ENCODE measurements around the gene C5orf22. TPM values are rescaled to one million over a fixed set of nuclear protein-coding genes. Genes with fewer than 3 reads are reported as not detected.

C5orf22 gene
- total and polyA plus RNA-seq, 2 of the 13 experiments (the other 11 are each of a cell fraction or from before 2014, with no cell fraction given): 14.0 to 21.5 TPM

DNA sequence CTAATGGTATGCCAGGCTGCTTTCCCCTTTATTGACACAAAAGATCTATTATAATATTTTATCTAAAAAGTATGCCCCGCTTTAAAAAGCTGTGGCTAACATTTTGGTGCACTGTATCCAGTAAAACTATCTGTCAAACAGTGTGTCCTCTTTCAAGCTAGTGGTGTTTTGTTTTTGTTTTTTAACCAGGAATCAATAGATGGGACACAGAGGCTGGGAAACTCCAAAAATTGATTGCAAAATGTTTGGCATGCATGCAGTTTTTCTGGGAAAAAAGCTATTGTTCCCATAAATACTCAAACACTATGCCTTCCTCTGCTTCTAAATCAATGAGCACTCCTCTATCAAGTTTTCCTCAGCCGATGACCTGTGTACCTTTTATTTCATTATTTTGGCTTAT lies 72.5 kb downstream of the C5orf22 start:
- ATAC-seq: no peak
- POLR2A ChIA-PET: no interaction called here
- TF ChIP-seq ZNF256 (CRISPR knock-in tag; conservative IDR thresholded peaks at IDR 0.05) (no peak), CHD2 (IDR thresholded peaks at IDR 0.05; ENCODE audit: low read depth, low read length) (no peak), ZMYM4 (CRISPR knock-in tag; IDR thresholded peaks at IDR 0.05) (no peak), ATRX (CRISPR knock-in tag; IDR thresholded peaks at IDR 0.05; ENCODE audit: borderline replicate concordance) (no peak), TEAD3 (CRISPR knock-in tag; optimal IDR thresholded peaks at IDR 0.05; ENCODE audit: borderline replicate concordance) (no peak), NFE2 (CRISPR knock-in tag; IDR thresholded peaks at IDR 0.05) (no peak), ZNF629 (CRISPR knock-in tag; conservative IDR thresholded peaks at IDR 0.05) (no peak), HOXA3 (CRISPR knock-in tag; IDR thresholded peaks at IDR 0.05) (no peak)
- TF ChIP-seq, protein P1, sequence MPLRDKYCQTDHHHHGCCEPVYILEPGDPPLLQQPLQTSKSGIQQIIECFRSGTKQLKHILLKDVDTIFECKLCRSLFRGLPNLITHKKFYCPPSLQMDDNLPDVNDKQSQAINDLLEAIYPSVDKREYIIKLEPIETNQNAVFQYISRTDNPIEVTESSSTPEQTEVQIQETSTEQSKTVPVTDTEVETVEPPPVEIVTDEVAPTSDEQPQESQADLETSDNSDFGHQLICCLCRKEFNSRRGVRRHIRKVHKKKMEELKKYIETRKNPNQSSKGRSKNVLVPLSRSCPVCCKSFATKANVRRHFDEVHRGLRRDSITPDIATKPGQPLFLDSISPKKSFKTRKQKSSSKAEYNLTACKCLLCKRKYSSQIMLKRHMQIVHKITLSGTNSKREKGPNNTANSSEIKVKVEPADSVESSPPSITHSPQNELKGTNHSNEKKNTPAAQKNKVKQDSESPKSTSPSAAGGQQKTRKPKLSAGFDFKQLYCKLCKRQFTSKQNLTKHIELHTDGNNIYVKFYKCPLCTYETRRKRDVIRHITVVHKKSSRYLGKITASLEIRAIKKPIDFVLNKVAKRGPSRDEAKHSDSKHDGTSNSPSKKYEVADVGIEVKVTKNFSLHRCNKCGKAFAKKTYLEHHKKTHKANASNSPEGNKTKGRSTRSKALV (CRISPR knock-in tag; IDR thresholded peaks at IDR 0.05): no peak
- TF ChIP-seq, protein P2, sequence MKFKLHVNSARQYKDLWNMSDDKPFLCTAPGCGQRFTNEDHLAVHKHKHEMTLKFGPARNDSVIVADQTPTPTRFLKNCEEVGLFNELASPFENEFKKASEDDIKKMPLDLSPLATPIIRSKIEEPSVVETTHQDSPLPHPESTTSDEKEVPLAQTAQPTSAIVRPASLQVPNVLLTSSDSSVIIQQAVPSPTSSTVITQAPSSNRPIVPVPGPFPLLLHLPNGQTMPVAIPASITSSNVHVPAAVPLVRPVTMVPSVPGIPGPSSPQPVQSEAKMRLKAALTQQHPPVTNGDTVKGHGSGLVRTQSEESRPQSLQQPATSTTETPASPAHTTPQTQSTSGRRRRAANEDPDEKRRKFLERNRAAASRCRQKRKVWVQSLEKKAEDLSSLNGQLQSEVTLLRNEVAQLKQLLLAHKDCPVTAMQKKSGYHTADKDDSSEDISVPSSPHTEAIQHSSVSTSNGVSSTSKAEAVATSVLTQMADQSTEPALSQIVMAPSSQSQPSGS (CRISPR knock-in tag; IDR thresholded peaks at IDR 0.05): no peak
- TF ChIP-seq, protein P3, sequence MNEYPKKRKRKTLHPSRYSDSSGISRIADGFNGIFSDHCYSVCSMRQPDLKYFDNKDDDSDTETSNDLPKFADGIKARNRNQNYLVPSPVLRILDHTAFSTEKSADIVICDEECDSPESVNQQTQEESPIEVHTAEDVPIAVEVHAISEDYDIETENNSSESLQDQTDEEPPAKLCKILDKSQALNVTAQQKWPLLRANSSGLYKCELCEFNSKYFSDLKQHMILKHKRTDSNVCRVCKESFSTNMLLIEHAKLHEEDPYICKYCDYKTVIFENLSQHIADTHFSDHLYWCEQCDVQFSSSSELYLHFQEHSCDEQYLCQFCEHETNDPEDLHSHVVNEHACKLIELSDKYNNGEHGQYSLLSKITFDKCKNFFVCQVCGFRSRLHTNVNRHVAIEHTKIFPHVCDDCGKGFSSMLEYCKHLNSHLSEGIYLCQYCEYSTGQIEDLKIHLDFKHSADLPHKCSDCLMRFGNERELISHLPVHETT (CRISPR knock-in tag; conservative IDR thresholded peaks at IDR 0.05): no peak
- TF ChIP-seq, protein P4, sequence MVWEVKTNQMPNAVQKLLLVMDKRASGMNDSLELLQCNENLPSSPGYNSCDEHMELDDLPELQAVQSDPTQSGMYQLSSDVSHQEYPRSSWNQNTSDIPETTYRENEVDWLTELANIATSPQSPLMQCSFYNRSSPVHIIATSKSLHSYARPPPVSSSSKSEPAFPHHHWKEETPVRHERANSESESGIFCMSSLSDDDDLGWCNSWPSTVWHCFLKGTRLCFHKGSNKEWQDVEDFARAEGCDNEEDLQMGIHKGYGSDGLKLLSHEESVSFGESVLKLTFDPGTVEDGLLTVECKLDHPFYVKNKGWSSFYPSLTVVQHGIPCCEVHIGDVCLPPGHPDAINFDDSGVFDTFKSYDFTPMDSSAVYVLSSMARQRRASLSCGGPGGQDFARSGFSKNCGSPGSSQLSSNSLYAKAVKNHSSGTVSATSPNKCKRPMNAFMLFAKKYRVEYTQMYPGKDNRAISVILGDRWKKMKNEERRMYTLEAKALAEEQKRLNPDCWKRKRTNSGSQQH (CRISPR knock-in tag; IDR thresholded peaks at IDR 0.05; ENCODE audit: low read depth): no peak
- TF ChIP-seq, protein P5, sequence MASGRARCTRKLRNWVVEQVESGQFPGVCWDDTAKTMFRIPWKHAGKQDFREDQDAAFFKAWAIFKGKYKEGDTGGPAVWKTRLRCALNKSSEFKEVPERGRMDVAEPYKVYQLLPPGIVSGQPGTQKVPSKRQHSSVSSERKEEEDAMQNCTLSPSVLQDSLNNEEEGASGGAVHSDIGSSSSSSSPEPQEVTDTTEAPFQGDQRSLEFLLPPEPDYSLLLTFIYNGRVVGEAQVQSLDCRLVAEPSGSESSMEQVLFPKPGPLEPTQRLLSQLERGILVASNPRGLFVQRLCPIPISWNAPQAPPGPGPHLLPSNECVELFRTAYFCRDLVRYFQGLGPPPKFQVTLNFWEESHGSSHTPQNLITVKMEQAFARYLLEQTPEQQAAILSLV (CRISPR knock-in tag; IDR thresholded peaks at IDR 0.05; ENCODE audit: borderline replicate concordance): no peak
- TF ChIP-seq, protein P6, sequence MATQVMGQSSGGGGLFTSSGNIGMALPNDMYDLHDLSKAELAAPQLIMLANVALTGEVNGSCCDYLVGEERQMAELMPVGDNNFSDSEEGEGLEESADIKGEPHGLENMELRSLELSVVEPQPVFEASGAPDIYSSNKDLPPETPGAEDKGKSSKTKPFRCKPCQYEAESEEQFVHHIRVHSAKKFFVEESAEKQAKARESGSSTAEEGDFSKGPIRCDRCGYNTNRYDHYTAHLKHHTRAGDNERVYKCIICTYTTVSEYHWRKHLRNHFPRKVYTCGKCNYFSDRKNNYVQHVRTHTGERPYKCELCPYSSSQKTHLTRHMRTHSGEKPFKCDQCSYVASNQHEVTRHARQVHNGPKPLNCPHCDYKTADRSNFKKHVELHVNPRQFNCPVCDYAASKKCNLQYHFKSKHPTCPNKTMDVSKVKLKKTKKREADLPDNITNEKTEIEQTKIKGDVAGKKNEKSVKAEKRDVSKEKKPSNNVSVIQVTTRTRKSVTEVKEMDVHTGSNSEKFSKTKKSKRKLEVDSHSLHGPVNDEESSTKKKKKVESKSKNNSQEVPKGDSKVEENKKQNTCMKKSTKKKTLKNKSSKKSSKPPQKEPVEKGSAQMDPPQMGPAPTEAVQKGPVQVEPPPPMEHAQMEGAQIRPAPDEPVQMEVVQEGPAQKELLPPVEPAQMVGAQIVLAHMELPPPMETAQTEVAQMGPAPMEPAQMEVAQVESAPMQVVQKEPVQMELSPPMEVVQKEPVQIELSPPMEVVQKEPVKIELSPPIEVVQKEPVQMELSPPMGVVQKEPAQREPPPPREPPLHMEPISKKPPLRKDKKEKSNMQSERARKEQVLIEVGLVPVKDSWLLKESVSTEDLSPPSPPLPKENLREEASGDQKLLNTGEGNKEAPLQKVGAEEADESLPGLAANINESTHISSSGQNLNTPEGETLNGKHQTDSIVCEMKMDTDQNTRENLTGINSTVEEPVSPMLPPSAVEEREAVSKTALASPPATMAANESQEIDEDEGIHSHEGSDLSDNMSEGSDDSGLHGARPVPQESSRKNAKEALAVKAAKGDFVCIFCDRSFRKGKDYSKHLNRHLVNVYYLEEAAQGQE (IDR thresholded peaks at IDR 0.05; ENCODE audit: borderline replicate concordance in 1 of 2, low read depth in 1 of 2, low read length in 2 of 2): no peak

More for the DNA sequence above, 72.5 kb downstream of the C5orf22 start:
- Histone ChIP-seq H3K4me1 (ENCODE audit: insufficient read depth, low read length) (no peaks in the 10 kb centered on the region), H3K9ac (ENCODE audit: insufficient read depth, low read depth, low read length) (no peak overlapping the region), H3K4me3 (replicated peaks in 1 of 3; ENCODE audit: insufficient read depth in 1 of 3, low read depth in 2 of 3, low read length in 3 of 3) (no peak overlapping the region), H3K4me2 (ENCODE audit: low read depth, low read length) (no peak overlapping the region), H3K36me3 (replicated peaks in 1 of 2; ENCODE audit: control insufficient read depth in 1 of 2, insufficient read depth in 2 of 2, low read length in 2 of 2) (no peaks in the 10 kb centered on the region), H3K27ac (ENCODE audit: extremely low read length, insufficient read depth, low read length) (no peak overlapping the region), H4K20me1 (ENCODE audit: insufficient read depth, low read length) (no peaks in the 10 kb centered on the region), H2AFZ (ENCODE audit: low read length) (no peak overlapping the region), H3K27me3 (ENCODE audit: control insufficient read depth in 1 of 2, insufficient read depth in 2 of 2, low read length in 2 of 2) (peaks cover 0 to 4% of the 10 kb centered on the region in 2 experiments; a peak in 1 of 5 replicates), H3K79me2 (ENCODE audit: insufficient read depth, low read length) (no peaks in the 10 kb centered on the region), H3K9me3 (ENCODE audit: low read length) (no peaks in the 10 kb centered on the region)
- CTCF ChIA-PET (ENCODE audit: low intra/inter-chr PET ratio, low total read pairs): no interaction called here
- intact Hi-C loops (cut with micrococcal nuclease; ENCODE audit: unreplicated experiment) (no loop called here), in situ Hi-C loops (cut with HindIII; ENCODE audit: extremely low pct_ligation_motif_present, low pct_unique_long_range_greater_than_20kb) (no loop called here)
- no peak for DNase-seq (ENCODE audit: low spot score)
- no TSS peak for BruUV-seq (replicated peaks)
- WGBS (ENCODE audit: low lambda C conversion rate): 21% methylated on average over 2 of the region's 2 CpGs
- FAIRE-seq: no peak
